Tibial nerve (tissue), 4 donors: ENCODE measurements around the gene NSG2. TPM values are rescaled to one million over a fixed set of nuclear protein-coding genes. Genes with fewer than 3 reads are reported as not detected.

Experiments
- DNase-seq, 2 donors: peaks; one replicate each; pipeline ENCODE4 v3.0.0-alpha.2; 2019; ENCODE audit warnings: low spot score in 2 of 2
- H3K27ac ChIP-seq, 4 donors: fragments of 200-600 bp; sonication (generic) in 3 of 4; one replicate each; pipeline ENCODE4 v1.5.1; 2017 to 2019; ENCODE audit warnings: mild to moderate bottlenecking in 1 of 4
- H3K27me3 ChIP-seq, 2 donors: fragments of 200-600 bp; sonication (generic) in 1 of 2; one replicate each; pipeline versions ENCODE4 v1.5.1 to v1.6.0; 2017 to 2019
- H3K36me3 ChIP-seq, 3 donors: fragments of 200-600 bp; sonication (generic); one replicate each; pipeline ENCODE4 v1.5.1; 2018 to 2019
- H3K4me1 ChIP-seq, 4 donors: fragments of 200-600 bp; sonication (generic) in 3 of 4; one replicate each; pipeline ENCODE4 v1.5.1; 2017 to 2019
- H3K4me3 ChIP-seq, 4 donors: fragments of 200-600 bp; sonication (generic) in 3 of 4; one replicate each; pipeline ENCODE4 v1.5.1; 2017 to 2019; ENCODE audit warnings: mild to moderate bottlenecking in 1 of 4, moderate library complexity in 1 of 4
- H3K9me3 ChIP-seq, 4 donors: fragments of 200-600 bp; sonication (generic) in 3 of 4; one replicate each; pipeline ENCODE4 v1.5.1; 2017 to 2019
- CTCF ChIP-seq, 5 experiments: fragments of 200-600 bp in 3 of 5; fragments of 450-650 bp in 2 of 5; sonication (generic) in 3 of 5; IDR thresholded peaks; one replicate each; pipeline ENCODE4 v1.5.1; 2016 to 2019; ENCODE audit warnings: antibody characterized with exemption in 5 of 5, mild to moderate bottlenecking in 3 of 5, moderate library complexity in 2 of 5
- EP300 ChIP-seq, 2 donors: sonication (generic); formaldehyde crosslinking; IDR thresholded peaks; one replicate each; pipeline ENCODE4 v1.6.1; 2017; ENCODE audit warnings: antibody characterized with exemption in 2 of 2, mild to moderate bottlenecking in 1 of 2
- POLR2A ChIP-seq, 2 donors: fragments of 450-650 bp; IDR thresholded peaks; one replicate each; pipeline ENCODE4 v1.6.1; 2017; ENCODE audit warnings: antibody characterized with exemption in 2 of 2, mild to moderate bottlenecking in 2 of 2, moderate library complexity in 2 of 2
- WGBS, 2 donors: methylation state at CpG; one replicate each; pipeline ENCODE4 v1.1.5; 2018; 5-methylcytosine and 5-hydroxymethylcytosine counted together
- total RNA-seq, 4 donors: library from RNA; depleted of rRNA; stranded (reverse); fragments of >200 nt; gene quantifications; one replicate each; pipeline ENCODE4 v1.1.0, GENCODE V29; 2016

The NSG2 gene
- total RNA-seq, 4 donors from 2014 or later, result not detected

GRCh38 chr5:174059247-174059646 lies 13.7 kb downstream of the NSG2 start:
- no peak for TF ChIP-seq CTCF (IDR thresholded peaks at IDR 0.05)
- TF ChIP-seq EP300 (IDR thresholded peaks at IDR 0.05), result no peak
- TF ChIP-seq POLR2A (IDR thresholded peaks at IDR 0.05), result no peak
- Histone ChIP-seq H3K36me3 (no peaks in the 10 kb centered on the region), H3K9me3 (peaks cover 0 to 7% (median 0%) of the 10 kb centered on the region in 4 donors), H3K4me1 (no peaks in the 10 kb centered on the region), H3K4me3 (no peak overlapping the region), H3K27ac (no peak overlapping the region), H3K27me3 (peaks cover 0 to 7% of the 10 kb centered on the region in 2 donors)
- WGBS, 2 donors, result 88 to 95% methylated on average over 1 of the region's 1 CpG
- DNase-seq, result no peak

- H3K27me3 ChIP-seq, result peaks cover 0 to 7% of the 10 kb centered on the region in 2 donors
- H3K9me3 ChIP-seq, result peaks cover 0 to 7% (median 0%) of the 10 kb centered on the region in 4 donors
- no peak overlapping the region for H3K27ac ChIP-seq
- H3K4me1 ChIP-seq, result no peaks in the 10 kb centered on the region
- H3K4me3 ChIP-seq, result no peak overlapping the region
- no peaks in the 10 kb centered on the region for H3K36me3 ChIP-seq
- TF ChIP-seq CTCF (IDR thresholded peaks at IDR 0.05) (no peak), EP300 (IDR thresholded peaks at IDR 0.05) (no peak), POLR2A (IDR thresholded peaks at IDR 0.05) (no peak)
- no peak for DNase-seq
Measured at GRCh38 chr5:174063082-174063756, 17.7 kb downstream of the NSG2 start.

GRCh38 chr5:174064171-174064570 lies 18.7 kb downstream of the NSG2 start:
- WGBS, 2 donors, result 56% methylated on average over 8 of the region's 8 CpGs
- Histone ChIP-seq H3K36me3 (no peaks in the 10 kb centered on the region), H3K9me3 (peaks cover 0 to 7% (median 0%) of the 10 kb centered on the region in 4 donors), H3K27ac (no peak overlapping the region), H3K27me3 (peaks cover 0 to 7% of the 10 kb centered on the region in 2 donors), H3K4me3 (no peak overlapping the region), H3K4me1 (no peaks in the 10 kb centered on the region)
- DNase-seq, result no peak
- no peak for TF ChIP-seq EP300 (IDR thresholded peaks at IDR 0.05)
- no peak for TF ChIP-seq POLR2A (IDR thresholded peaks at IDR 0.05)
- TF ChIP-seq CTCF (IDR thresholded peaks at IDR 0.05), result no peak

GRCh38 chr5:174065528-174066197 lies 20.2 kb downstream of the NSG2 start:
- no peaks in the 10 kb centered on the region for H3K4me1 ChIP-seq
- H3K9me3 ChIP-seq, result peaks cover 0 to 2% (median 0%) of the 10 kb centered on the region in 4 donors
- H3K27ac ChIP-seq, result no peak overlapping the region
- 57 to 64% methylated on average over 8 of the region's 8 CpGs for WGBS, 2 donors
- no peak for TF ChIP-seq EP300 (IDR thresholded peaks at IDR 0.05)
- no peak for TF ChIP-seq CTCF (IDR thresholded peaks at IDR 0.05)
- H3K36me3 ChIP-seq, result no peaks in the 10 kb centered on the region
- H3K4me3 ChIP-seq, result no peak overlapping the region
- peaks cover 0 to 7% of the 10 kb centered on the region in 2 donors for H3K27me3 ChIP-seq
- DNase-seq, result no peak

- Histone ChIP-seq H3K4me1 (no peaks in the 10 kb centered on the region), H3K36me3 (no peaks in the 10 kb centered on the region), H3K4me3 (no peak overlapping the region), H3K27me3 (peaks cover 0 to 3% of the 10 kb centered on the region in 2 donors), H3K27ac (no peak overlapping the region), H3K9me3 (no peaks in the 10 kb centered on the region)
- no peak for DNase-seq
- WGBS, 2 donors, result 82 to 89% methylated on average over 1 of the region's 1 CpG
- TF ChIP-seq POLR2A (IDR thresholded peaks at IDR 0.05), result no peak
- no peak for TF ChIP-seq CTCF (IDR thresholded peaks at IDR 0.05)
- no peak for TF ChIP-seq EP300 (IDR thresholded peaks at IDR 0.05)
Measured at GRCh38 chr5:174067499-174067898, 22.0 kb downstream of the NSG2 start.
